Activated CD4-positive, CD25-positive, alpha-beta regulatory T cell treated with anti-CD3 and anti-CD28 coated beads, Interleukin-2, amount 50 U/mL, for 72 hours (primary cell): ENCODE results near the gene N4BP2L2.
A peak's percentile ranks its signal among the peaks of the same experiment; 100 is the strongest.

Experiments
- DNase-seq: peaks from one replicate; pipeline ENCODE4 v3.0.0; 2021

N4BP2L2 gene

GRCh38 chr13:32456591-32456990, 82.0 kb downstream of the N4BP2L2 start:
- no peak for DNase-seq

GRCh38 chr13:32455594-32455903, 83.0 kb downstream of the N4BP2L2 start:
- no peak for DNase-seq

- no peak for DNase-seq
Observed at GRCh38 chr13:32454886-32455593, 83.6 kb downstream of the N4BP2L2 start.

DNA sequence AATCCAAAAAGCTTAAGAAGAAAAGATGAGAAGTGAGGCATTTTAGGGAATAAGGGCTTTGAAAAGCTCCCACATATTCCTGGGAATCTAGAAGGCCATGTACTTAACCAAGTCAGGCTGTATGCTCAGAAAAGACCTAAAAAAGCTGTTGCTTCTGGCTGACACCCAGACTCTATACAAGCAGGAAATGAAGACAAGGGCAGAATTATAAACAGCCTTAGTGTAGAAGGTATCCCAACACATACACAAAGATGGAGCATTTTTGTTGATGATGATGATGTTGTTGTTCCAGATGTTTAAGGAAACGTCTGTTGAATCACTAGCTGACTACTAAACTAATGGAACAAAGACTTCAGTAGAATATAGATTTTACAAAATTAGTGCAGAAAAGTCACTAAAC, 84.6 kb downstream of the N4BP2L2 start:
- DNase-seq: no peak

DNA sequence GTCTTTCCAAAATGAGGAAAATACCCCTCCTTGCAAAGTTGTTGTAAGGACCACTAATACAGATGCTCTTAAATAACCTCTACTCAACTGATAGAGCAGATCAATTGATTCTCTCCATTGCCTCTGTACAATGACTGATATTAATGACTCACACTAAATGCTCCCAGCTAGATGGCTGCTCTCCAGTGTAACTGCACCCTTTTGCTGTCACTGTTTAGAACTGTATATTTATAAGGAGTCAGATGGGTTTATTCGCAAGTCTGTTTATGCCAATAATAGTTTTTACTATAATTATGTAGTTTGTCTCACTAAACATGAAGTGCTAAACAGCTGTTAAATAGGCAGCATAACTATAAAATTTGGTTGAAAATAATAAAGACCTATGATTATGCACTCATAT, 89.6 kb downstream of the N4BP2L2 start:
- DNase-seq: no peak

GRCh38 chr13:32447894-32448623, 90.5 kb downstream of the N4BP2L2 start:
- DNase-seq: no peak

- DNase-seq: no peak
Observed at GRCh38 chr13:32446773-32447465, 91.7 kb downstream of the N4BP2L2 start.

- DNase-seq: no peak
Observed at GRCh38 chr13:32446220-32446619, 92.4 kb downstream of the N4BP2L2 start.

GRCh38 chr13:32445461-32445860, 93.1 kb downstream of the N4BP2L2 start:
- DNase-seq: no peak

DNA sequence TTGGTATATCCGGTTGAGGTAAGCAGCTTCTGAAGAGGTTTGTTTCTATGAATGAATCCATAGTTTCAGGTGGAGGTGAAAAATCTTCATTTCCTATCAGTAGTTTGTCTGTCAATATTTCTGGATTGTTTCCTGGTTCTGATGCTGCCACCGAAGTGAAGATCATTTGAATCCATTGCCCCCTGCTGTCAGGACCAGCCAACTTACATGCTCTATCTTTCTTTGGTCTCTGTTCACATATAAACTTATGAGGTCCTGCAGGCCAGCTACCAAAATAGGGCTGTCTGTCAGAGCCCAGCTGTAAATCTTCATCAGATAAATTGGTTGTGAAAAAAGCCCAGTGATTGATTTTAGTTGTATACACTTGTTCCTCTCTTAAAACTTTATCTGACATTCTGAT, 95.5 kb downstream of the N4BP2L2 start:
- DNase-seq: no peak

- DNase-seq: no peak
Observed at GRCh38 chr13:32438871-32439270, 99.7 kb downstream of the N4BP2L2 start.

- no peak for DNase-seq
Observed at GRCh38 chr13:32432856-32433255, 105.7 kb downstream of the N4BP2L2 start.

- no peak for DNase-seq
Observed at GRCh38 chr13:32431361-32431760, 107.2 kb downstream of the N4BP2L2 start.

DNA sequence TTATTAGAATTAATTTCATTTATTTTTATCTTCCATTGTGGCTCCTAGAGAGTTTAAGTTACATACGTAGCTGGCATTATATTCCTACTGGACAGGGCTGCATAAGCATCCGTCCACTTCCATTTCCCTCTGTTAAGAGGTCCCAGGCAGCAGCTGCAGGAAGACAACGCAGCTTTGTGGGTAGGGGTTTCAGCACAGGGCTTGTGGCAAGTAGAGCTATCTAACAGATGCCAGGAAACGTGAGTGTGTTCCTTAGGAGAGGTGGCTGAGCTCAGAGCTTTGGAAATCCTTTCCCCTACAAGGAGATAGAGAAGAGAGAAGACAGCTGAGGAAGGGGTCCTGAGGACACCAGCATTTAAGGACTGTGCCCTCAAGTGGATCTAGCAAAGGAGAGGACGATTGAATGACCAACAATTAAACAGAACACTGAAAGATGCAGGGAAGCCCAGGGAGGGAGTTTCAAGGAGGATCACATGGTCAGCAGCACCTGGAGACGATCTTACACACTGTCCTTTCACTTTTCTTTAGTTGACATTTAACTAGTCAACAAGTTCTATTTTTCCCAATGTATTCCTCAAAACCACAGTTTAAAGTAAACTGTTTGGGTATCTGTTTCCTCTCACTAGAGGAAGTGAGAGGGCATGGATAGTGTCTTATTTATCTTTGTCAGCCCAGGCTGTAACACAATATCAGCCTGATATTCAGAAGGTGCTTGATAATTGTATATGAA, 108.4 kb downstream of the N4BP2L2 start:
- no peak for DNase-seq

GRCh38 chr13:32429433-32429909, 109.1 kb downstream of the N4BP2L2 start:
- no peak for DNase-seq

- no peak for DNase-seq
Observed at GRCh38 chr13:32428581-32429432, 109.8 kb downstream of the N4BP2L2 start.

DNA sequence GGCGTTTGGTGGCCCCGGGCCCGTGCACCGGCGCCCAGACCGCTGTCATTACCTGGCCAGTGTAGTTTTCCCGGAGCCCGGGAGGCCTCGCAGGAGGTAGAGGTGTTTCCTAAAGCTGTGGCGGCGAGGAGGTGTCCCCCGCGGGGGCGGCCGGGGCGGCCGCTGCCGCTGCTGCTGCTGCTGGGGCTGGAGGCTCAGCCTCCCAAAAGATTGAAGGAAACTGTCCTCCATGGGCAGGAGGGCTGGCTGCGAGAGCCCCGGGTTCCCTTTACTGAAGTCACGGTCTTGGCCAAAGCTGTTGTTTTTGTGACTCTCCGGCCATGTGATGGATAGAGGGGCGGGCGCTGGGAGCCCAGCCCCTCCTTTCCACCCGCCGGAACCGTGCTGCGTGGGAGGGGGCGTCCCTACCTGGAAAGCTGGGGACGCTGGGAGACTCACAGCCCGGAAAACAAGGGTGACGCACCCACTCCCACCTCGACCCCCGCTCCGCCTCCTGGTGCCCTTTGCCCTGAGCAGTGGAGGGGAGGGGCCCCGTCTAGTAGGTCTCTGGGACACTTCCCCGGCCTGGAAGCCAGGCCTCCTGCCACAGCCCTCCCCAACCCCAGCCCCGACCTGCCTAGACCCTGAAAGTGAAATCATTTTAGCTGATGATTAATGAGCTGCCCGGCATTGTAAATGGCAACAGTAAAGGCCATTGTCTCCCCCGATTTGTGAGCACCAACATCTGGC, 110.6 kb downstream of the N4BP2L2 start, which contains the start of gene N4BP2L1:
TSS of gene N4BP2L1 (minus strand) at position 279 of the 729 bp plus-strand sequence. CDS start at position 231, 48 bp downstream.
- peak; percentile 84 for DNase-seq

DNA sequence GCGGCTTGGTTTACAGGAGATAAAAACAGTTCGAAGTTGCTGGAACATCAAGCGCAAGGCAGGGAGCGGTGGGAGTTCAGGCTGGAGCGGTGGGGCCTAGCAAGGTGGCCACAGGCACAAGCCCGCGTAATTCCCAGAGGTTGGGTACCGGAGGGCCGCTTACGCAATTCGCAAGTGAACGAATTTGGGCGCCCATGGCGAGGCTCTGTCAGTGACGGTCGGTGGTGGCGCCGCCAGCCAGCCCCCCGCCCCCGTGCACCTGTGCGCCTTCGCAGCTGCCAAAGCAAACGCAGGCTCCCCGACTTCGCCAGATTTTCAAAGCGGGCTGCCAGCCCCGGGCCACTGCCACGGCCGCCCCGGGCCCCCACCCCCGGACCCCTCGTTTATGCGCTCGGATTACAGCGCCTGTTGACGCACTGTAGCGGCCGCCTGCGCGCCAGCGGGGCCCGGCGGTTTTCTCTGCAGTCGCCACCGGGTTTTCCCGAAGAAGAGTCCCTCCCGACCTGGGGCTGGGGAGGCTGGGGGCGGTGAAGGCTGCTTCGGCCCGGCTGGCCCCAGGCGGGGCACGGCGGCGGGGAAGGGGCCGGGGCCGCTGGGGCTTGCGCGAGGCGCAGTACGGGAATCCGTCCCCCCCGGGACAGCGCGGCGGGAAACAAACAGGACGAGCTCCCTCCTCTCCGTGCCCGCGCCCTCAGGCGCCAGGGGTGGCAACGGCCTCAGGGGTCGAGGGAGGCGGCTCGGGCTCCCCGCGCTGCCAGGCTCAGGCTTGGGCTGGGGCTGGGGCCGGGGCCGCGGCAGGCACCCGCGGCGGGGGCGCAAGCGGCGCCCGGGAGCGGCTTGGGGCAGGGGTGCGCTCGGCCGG, 111.4 kb downstream of the N4BP2L2 start:
- DNase-seq: peak; percentile 61

GRCh38 chr13:32426191-32426989, 112.2 kb downstream of the N4BP2L2 start:
- peak; percentile 34 for DNase-seq

DNA sequence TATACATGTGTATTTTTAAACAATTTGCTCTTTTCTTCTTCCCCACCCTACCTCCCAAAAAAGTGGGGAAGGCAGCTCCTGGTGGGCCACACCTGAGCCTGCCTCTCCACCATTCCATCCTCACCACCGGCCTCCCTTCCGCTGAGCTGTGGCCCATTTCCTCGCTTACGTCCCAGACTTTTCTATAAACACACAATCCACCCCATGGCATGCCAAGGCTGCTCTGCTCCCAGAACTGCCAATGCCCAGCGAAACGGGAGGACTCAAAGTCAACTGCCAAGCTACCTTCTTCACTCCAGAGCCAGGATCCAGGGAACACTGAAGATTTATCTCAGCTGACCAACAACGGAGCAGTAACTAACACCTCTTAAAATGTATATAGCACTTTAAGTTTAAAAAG, 113.4 kb downstream of the N4BP2L2 start:
- DNase-seq: no peak
